Fibroblast of skin of left biceps (primary cell): ENCODE measurements around the gene VPS8.
A peak's percentile ranks its signal among the peaks of the same experiment; 100 is the strongest.

Experiments
- DNase-seq, 2 experiments: peaks; one replicate each; pipeline ENCODE4 v3.0.0-alpha.2; 2013; ENCODE audit warnings: low read depth in 2 of 2

VPS8 gene

GRCh38 chr3:185087419-185087818 lies 275.5 kb downstream of the VPS8 start:
- no peak for DNase-seq

GRCh38 chr3:185089343-185089742 lies 277.4 kb downstream of the VPS8 start:
- peak; percentile 14 to 16 for DNase-seq

- no peak for DNase-seq
Observed at GRCh38 chr3:185089751-185090150, 277.8 kb downstream of the VPS8 start.

- DNase-seq, result no peak
Observed at GRCh38 chr3:185090811-185091210, 278.8 kb downstream of the VPS8 start.

- no peak for DNase-seq
Observed at GRCh38 chr3:185093116-185093515, 281.1 kb downstream of the VPS8 start.

DNA sequence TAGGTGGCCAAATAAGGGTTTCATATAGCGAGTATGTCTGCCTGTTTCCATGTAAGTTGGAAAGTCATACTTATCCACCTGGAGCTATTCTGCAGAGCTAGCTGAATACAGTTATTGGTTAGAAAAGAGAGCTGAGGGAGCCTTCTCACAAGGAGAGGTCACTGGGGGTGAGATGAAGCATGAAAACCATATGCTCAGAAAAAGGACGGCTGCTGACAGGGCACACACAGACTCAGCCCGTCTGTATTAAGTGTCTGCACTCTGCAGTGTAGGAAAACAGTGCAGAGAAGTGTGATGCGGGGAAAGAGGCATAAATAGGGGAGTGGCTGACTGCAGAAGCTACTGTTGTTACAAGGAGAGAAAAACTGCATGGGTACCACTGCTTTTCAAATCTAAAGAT lies 282.7 kb downstream of the VPS8 start:
- no peak for DNase-seq
